ENCODE measurements around the gene MEF2D.

The MEF2D gene

GRCh38 chr1:156544592-156545102, 44.1 kb upstream of the MEF2D start:
- no peak overlapping the region for H3K9ac ChIP-seq (ENCODE audit: low read length)
- no peaks in the 10 kb centered on the region for H3K36me3 ChIP-seq (replicated peaks; ENCODE audit: insufficient read depth, low read length)
- no peaks in the 10 kb centered on the region for H3K27me3 ChIP-seq (replicated peaks; ENCODE audit: insufficient read depth, low read length)
- no peaks in the 10 kb centered on the region for H3K79me2 ChIP-seq (ENCODE audit: low read length)
- TF ChIP-seq EZH2 (optimal IDR thresholded peaks at IDR 0.05; ENCODE audit: low read depth, low read length) (no peak), CTCF (IDR thresholded peaks at IDR 0.05; ENCODE audit: low read length) (no peak), EZH2phosphoT487 (IDR thresholded peaks at IDR 0.05; ENCODE audit: low read length) (no peak)
- no peak overlapping the region for H2AFZ ChIP-seq (ENCODE audit: low read length)
- H3F3A ChIP-seq (ENCODE audit: insufficient read depth, low read length), result no peaks in the 10 kb centered on the region
- no peaks in the 10 kb centered on the region for H3K4me1 ChIP-seq (ENCODE audit: low read length)
- no peaks in the 10 kb centered on the region for H4K20me1 ChIP-seq (ENCODE audit: insufficient read depth, low read length)
- no peaks in the 10 kb centered on the region for H3K9me2 ChIP-seq (replicated peaks; ENCODE audit: insufficient read depth, low read length)
- H3K9me3 ChIP-seq (replicated peaks; ENCODE audit: insufficient read depth, low read length), result no peaks in the 10 kb centered on the region
- no peak overlapping the region for H3K27ac ChIP-seq (ENCODE audit: low read length)
- H3K4me2 ChIP-seq (ENCODE audit: low read depth, low read length), result no peak overlapping the region
- H3K4me3 ChIP-seq (ENCODE audit: low read length), result no peak overlapping the region
- DNase-seq, result no peak

- TF ChIP-seq CTCF (IDR thresholded peaks at IDR 0.05; ENCODE audit: low read length) (no peak), EZH2 (optimal IDR thresholded peaks at IDR 0.05; ENCODE audit: low read depth, low read length) (no peak), EZH2phosphoT487 (IDR thresholded peaks at IDR 0.05; ENCODE audit: low read length) (no peak)
- H3F3A ChIP-seq (ENCODE audit: insufficient read depth, low read length), result no peaks in the 10 kb centered on the region
- H2AFZ ChIP-seq (ENCODE audit: low read length), result no peak overlapping the region
- no peak overlapping the region for H3K4me2 ChIP-seq (ENCODE audit: low read depth, low read length)
- H3K79me2 ChIP-seq (ENCODE audit: low read length), result no peaks in the 10 kb centered on the region
- no peaks in the 10 kb centered on the region for H4K20me1 ChIP-seq (ENCODE audit: insufficient read depth, low read length)
- no peaks in the 10 kb centered on the region for H3K4me1 ChIP-seq (ENCODE audit: low read length)
- H3K36me3 ChIP-seq (replicated peaks; ENCODE audit: insufficient read depth, low read length), result no peaks in the 10 kb centered on the region
- no peaks in the 10 kb centered on the region for H3K27me3 ChIP-seq (replicated peaks; ENCODE audit: insufficient read depth, low read length)
- H3K4me3 ChIP-seq (ENCODE audit: low read length), result no peak overlapping the region
- H3K27ac ChIP-seq (ENCODE audit: low read length), result no peak overlapping the region
- H3K9me2 ChIP-seq (replicated peaks; ENCODE audit: insufficient read depth, low read length), result no peaks in the 10 kb centered on the region
- no peak overlapping the region for H3K9ac ChIP-seq (ENCODE audit: low read length)
- no peaks in the 10 kb centered on the region for H3K9me3 ChIP-seq (replicated peaks; ENCODE audit: insufficient read depth, low read length)
- no peak for DNase-seq
These were observed 42.5 kb upstream of the MEF2D start for GRCh38 chr1:156543066-156543465.

- Histone ChIP-seq H3K4me3 (ENCODE audit: low read length) (no peak overlapping the region), H3K36me3 (replicated peaks; ENCODE audit: insufficient read depth, low read length) (no peaks in the 10 kb centered on the region), H2AFZ (ENCODE audit: low read length) (no peak overlapping the region), H3K9ac (ENCODE audit: low read length) (no peak overlapping the region), H3K4me2 (ENCODE audit: low read depth, low read length) (no peak overlapping the region), H3K27ac (ENCODE audit: low read length) (no peak overlapping the region), H3K79me2 (ENCODE audit: low read length) (no peaks in the 10 kb centered on the region), H3K9me2 (replicated peaks; ENCODE audit: insufficient read depth, low read length) (no peaks in the 10 kb centered on the region), H4K20me1 (ENCODE audit: insufficient read depth, low read length) (no peaks in the 10 kb centered on the region), H3K4me1 (ENCODE audit: low read length) (no peaks in the 10 kb centered on the region), H3K9me3 (replicated peaks; ENCODE audit: insufficient read depth, low read length) (no peaks in the 10 kb centered on the region), H3F3A (ENCODE audit: insufficient read depth, low read length) (no peaks in the 10 kb centered on the region), H3K27me3 (replicated peaks; ENCODE audit: insufficient read depth, low read length) (no peaks in the 10 kb centered on the region)
- TF ChIP-seq EZH2phosphoT487 (IDR thresholded peaks at IDR 0.05; ENCODE audit: low read length) (no peak), EZH2 (optimal IDR thresholded peaks at IDR 0.05; ENCODE audit: low read depth, low read length) (no peak), CTCF (IDR thresholded peaks at IDR 0.05; ENCODE audit: low read length) (no peak)
- DNase-seq, result no peak
These were observed 40.4 kb upstream of the MEF2D start for GRCh38 chr1:156540955-156541354.

Data from MM.1S (cell line).